ENCODE results near the gene TARS1.

GRCh38 chr5:33501899-33502298 is 61.1 kb downstream of the TARS1 start:
- no peak for TF ChIP-seq ZKSCAN1 (IDR thresholded peaks at IDR 0.05; ENCODE audit: low read length)
- no peak for TF ChIP-seq MAFK (conservative IDR thresholded peaks at IDR 0.05 in 1 of 2, IDR thresholded peaks at IDR 0.05 in 1 of 2; ENCODE audit: low read length in 2 of 2)
